GM10847 (cell line): Measurements from ENCODE around the gene DOLPP1.

Source experiments
- POLR2A ChIP-seq: IDR thresholded peaks from 2 replicates; pipeline ENCODE4 v1.6.1; 2011; ENCODE audit not compliant: insufficient read length; ENCODE audit errors: extremely low read depth

Gene DOLPP1

DNA sequence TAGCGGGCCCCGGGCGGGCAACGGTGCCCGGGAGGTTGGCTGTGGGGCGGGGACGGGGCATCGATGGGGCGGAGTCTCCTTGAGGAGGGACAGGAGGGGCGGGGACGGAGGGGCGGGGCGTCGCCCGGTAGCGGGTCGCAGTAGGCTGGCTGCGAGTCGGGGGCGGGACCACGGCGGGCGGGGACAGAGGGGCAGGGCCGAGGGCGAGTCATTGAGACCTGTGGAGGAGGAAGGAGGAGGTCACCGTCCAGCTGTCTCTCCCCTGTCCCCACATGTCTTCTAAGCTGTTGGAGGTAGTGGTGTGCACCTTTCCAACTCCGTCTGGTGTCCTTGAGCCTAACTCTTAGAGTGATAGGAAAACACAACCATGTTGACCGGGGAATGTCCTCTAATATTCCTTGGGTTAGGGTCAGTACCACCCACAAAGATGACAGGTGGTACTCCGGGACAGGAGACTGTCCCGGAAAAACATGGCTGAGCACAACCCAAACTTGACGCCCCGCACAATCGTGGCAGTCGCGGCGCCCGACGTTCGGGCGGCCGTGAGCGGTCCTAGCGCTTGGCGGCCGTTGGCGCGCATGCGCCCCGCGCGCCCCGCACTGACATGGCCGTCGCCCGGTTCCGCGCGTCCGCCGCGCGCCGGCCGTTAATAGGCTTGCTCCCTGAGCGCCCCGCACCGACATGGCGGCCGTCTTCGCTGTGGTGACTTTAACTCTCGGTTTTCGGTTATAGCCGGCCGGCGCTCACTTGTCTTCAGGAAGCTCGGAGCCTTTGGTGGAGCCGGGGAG lies 30.0 kb downstream of the DOLPP1 start, which contains the start of the genes CRAT and PTPA:
Gene CRAT (minus strand): TSS at position 54 of the 788 bp plus-strand sequence. CDS start 284 bp downstream, outside the sequence.
Gene PTPA (plus strand): TSS at position 676 of the 788 bp plus-strand sequence. CDS start 186 bp downstream, outside the sequence.
- peak; percentile 74 for TF ChIP-seq POLR2A

DNA sequence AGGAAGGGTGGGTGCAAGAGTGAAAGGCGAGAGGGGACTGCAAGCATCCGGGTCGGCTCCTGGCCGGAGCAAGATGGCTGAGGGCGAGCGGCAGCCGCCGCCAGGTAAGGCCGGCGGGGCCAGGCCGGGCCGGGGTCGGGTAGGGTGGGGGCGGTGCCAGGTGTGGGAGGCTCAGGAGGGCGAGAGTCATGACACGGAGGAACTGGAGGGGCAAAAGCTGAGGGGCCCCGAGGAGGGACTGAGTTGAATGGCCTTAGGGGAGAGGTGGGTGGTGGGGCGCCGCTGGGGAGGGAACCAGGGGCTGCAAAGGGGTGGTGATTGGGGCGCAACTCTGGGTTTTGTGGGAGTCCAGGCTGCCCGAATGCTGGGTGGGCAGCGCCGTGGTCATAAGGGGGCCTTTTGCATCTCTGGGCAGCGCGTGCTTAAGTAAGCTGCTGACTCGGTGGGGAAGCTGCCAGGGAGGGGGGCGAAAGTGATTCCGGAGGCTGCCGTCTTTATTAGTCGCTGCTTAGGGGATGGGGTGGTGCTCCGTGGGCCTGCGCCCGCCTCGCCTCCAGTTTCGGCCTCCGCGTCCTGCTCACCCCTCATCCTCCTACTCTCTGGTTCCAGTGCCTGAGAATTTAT lies 30.7 kb downstream of the DOLPP1 start:
- peak; percentile 41 for TF ChIP-seq POLR2A

DNA sequence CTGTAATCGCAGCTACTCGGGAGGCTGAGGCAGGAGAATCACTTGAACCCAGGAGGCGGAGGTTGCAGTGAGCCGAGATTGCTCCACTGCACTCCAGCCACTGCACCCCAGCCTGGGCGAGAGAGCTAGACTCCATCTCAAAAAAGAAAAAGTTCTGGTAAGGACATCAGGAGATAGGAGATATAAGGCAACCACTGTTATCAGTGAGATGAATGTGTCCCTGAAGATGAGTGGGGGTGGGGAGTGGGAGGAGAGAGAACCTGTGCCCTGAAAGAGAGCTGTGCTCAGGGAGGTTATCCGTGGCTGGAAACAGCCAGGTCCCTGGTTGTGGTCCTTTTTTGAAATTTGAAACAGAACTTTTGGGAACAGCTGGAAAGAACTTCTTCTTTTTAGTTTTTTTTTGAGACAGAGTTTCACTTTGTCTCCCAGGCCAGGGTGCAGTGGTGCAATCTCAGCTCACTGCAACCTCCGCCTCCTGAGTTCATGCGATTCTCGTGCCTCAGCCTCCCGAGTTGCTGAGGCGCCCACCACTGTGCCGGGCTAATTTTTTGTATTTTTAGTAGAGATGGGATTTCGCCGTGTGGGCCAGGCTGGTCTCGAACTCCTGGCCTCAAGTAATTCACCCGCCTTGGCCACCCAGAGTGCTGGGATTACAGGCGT lies 32.9 kb downstream of the DOLPP1 start:
- no peak for TF ChIP-seq POLR2A

DNA sequence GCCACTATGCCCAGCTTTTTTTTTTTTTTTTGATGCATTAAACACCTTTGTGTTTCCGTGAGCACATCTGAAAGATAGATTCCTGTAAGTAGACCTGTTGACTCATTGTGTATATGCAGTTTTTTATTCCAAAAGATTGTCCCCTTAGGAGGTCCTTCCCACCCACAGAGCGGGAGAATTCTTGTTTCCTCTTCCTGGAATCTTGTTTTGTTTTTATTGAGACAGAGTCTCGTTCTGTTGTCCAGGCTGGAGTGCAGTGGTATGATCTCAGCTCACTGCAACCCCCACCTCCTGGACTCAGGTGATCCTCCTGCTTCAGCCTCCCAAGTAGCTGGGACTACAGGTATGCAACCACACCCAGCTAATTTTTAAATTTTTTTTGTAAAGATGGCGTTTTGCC lies 37.9 kb downstream of the DOLPP1 start:
- TF ChIP-seq POLR2A: no peak

DNA sequence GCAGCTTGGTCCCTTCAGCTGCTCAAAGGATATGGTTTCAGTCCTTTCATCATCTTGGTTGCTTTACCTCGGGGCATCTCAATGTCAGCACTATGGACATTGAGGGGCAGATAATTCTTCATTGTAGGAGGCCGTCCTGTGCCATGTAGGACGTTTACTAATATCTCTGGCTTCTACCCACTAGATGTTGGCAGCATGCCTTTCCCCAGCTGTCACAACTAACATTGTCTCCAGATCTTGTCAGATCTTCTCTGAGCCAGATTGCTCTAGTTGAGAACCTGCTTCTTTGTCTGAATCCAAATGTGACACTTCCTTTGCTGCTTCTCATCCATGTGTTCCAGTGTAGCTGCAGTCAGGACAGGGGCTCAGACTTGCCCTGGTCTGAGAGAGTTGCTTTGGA lies 40.6 kb downstream of the DOLPP1 start:
- no peak for TF ChIP-seq POLR2A

DNA sequence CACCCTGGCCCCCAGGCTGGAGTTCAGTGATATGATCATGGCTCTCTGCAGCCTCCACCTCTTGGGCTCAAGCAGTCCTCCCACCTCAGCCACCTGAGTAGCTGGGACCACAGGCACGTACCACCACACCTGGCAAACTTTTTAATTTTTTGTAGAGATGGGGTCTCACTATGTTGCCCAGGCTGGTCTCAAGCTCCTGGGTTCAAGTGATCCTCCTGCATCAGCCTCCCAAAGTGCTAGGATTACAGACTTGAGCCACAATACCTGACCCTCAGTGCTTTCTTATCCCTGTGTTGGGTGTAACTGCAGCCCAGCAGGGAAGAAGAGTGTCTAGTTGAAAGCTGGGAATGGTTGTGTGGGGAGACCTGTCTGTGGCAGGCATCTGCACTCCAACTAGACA lies 41.2 kb downstream of the DOLPP1 start:
- no peak for TF ChIP-seq POLR2A

DNA sequence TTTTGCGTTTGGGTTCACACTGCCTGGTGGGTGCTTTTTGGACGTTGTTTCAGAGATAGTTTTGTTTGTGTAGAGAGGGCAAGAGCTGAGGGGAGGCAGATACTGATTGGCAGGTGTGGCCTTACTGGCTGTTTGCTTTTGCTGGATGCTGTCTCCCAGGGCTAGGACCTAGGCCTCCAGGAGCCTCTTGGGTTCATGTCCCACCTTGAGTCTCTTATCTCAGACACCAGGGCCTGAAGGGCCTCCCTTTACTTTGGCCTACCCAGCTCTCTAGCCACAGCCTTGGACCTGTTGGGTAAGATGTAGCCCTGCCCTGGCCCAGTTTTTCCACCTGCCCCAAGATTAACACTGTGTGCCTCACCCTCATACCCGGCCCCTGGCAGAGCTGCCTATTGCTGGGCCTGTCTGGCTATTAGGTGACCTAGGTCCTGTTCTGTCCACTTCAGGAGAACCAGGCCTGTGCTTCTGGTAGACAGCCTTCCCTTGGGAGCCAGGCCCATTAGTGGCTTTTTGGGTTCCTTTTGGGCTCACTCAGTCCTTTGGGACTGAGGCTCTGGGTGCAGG lies 43.7 kb downstream of the DOLPP1 start:
- no peak for TF ChIP-seq POLR2A

DNA sequence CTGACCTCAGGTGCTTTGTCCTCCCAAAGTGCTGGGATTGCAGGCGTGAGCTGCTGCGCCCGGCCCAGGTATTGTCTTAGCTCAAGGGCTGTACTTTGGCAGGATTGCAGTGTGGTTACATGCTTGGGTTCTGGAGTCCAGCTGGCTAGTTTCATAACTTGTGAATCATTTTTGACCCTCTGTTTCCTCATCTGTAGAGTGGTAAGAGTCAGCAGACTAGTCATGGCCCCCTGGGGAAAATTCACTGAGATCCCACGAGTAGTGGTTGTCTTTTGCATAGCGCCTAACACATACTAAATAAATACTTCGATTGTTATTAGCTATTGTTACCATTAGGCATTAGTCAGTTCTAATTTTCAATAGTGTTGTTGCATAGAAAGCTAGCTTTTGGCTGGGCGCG lies 44.6 kb downstream of the DOLPP1 start:
- TF ChIP-seq POLR2A: no peak

DNA sequence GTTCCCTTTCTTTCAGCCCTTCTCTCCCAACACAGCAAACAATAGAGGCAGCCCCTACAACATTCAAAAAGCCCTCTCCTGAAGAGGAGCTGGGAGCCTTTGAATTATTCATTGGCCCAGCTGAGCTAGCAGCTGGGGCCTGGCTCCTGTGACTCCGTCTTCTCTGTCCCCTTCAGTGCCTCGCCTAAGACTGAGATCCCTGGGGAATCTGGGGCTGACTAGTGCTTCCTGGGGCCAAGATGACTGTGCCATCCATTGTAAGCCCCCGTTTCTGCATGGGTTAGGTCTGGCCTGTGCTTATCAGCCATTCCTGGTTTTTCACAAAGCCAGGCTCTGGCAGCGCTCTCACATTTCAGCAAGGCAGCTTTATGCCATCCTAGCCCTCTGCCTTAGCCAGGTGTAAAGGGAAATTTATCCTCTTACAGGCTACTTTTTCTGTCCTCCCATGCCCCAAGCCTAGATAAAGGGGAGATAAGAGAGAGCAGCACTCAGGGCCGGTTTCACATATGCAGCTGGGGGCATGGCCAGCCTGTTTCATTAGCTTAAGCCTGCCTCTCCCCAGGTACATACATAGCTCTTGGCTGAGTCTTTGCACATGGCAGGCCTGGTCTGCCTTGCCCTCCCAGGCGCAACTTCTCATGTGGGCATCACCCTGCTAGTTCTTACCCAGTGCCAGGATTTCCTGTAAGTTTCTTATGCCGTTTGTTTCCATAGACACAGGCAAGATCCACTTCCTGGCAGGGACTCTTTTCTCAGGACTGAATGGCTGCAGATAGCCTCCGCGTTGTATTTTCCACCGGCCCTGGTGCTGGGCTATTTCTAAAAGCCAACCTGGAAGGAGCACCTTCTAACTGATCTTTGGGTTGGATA lies 46.1 kb downstream of the DOLPP1 start:
- no peak for TF ChIP-seq POLR2A

DNA sequence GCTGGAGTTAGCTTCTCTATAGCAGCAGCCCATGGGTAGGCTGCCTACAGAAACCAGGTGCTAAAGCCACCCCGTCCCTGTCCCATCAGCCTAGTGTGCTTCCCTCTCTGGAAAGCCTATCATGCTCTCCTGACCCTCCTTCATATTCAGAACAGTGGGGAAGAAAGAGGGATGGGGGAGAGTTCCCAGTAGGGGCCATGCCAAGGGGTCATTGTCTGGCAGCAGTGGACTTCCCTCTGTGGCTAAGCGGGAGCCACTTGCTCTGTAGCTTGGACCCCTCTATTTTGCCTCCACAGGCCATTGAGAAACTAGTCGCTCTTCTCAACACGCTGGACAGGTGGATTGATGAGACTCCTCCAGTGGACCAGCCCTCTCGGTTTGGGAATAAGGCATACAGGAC lies 47.8 kb downstream of the DOLPP1 start:
- no peak for TF ChIP-seq POLR2A

DNA sequence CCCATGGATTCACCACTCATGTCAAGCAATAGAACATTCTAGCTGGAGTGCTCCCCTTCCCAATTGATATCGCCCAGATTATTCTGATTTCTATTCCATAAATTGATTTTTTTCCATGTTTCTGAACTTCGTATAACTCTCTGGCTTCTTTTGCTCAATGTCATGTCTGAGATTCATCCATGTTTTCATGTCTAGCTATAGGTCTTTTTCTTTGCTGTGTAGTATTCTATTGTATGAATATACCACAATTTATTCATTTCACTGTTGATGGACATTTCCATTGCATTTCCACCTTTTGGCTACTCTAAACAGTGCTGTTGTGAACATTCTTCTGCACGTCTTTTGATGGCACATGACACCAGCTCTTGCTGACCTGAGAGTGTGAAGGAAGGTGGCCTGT lies 49.9 kb downstream of the DOLPP1 start:
- TF ChIP-seq POLR2A: no peak

DNA sequence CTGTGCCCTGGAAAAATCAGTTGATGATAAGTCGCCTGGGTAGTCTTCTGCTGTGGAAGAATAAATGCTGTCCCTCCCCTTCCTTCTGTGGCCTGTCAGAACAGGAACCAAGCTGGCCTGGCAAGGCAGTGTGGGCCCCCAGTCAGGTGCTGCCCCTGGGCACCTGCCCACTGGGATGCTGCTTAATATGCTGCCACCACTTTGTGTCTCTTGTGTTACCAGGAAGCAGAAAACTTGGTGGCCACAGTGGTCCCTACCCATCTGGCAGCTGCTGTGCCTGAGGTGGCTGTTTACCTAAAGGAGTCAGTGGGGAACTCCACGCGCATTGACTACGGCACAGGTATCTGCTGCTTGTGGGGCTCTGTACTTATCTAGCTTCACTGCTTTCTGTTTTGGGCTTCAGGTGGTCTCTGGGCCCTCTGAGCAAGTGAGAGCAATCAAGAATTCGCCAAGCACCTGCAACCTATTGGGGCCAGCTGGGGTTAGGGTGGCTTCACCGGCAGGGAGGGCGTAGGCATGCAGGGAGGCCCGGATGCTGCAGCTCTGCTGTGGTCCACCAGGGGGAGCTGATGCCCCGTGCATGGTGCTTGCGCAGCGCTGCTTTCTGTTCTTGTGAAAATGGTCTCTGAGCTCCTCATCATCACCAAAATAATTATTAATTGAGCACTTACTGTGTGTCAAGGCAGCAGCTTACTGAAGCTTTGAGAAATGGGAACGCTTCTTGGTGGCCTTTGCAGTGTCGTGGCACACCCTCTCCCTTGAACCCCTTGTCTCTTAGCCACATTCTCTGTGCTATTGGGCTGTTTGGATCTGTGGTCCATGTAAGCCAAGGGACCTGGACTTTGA lies 50.6 kb downstream of the DOLPP1 start:
- TF ChIP-seq POLR2A: no peak

DNA sequence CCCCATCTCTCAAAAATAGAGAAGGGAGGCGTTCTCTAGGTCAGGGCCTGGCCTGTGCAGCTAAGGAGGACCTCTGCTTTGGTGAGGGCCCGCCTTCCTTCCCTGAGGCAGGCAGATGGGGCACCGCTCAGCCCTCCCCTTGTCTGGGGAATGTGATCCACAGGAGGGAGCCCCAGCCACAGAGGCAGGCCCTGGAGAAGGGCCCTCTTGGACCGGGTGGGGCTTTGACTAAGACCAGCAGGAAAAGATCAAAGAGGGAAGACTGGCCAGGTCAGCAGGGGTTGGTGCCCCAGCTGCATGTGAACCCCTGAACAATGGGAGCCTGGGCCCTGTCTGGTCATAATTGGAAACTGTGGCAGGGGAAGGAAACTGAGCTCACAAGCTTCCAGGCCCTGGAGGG lies 52.2 kb downstream of the DOLPP1 start:
- no peak for TF ChIP-seq POLR2A

DNA sequence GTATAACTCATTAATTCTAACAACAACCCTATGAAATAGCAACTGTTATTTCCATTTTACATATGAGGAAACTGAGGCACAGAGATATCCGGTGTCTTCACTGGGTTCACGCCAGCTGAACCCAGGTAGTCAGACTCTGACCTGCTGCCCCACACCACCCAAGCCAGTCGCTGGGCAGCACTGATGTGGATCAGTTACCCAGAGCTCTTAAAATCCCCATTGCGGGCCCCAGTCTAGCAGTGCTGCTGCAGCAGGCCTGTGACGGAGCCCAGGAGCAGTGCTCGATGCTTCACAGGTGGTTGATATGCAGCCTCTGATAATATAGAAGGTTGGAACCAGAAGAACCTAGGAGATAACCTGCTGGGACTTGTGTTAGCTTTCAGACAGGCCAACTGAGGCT lies 54.6 kb downstream of the DOLPP1 start:
- TF ChIP-seq POLR2A: no peak
